IPS DF 4.7 (cell line): Measurements from ENCODE around the gene HOTAIR.

ENCODE experiments used
- DNase-seq: peaks from one replicate; pipeline ENCODE4 v3.0.0-alpha.2; 2013; ENCODE audit warnings: low spot score; ENCODE audit errors: extremely low read depth

HOTAIR gene

GRCh38 chr12:54011665-54012532 lies 37.1 kb upstream of the HOTAIR start:
- DNase-seq = no peak

GRCh38 chr12:54010972-54011664 lies 36.4 kb upstream of the HOTAIR start:
- no peak for DNase-seq

DNA sequence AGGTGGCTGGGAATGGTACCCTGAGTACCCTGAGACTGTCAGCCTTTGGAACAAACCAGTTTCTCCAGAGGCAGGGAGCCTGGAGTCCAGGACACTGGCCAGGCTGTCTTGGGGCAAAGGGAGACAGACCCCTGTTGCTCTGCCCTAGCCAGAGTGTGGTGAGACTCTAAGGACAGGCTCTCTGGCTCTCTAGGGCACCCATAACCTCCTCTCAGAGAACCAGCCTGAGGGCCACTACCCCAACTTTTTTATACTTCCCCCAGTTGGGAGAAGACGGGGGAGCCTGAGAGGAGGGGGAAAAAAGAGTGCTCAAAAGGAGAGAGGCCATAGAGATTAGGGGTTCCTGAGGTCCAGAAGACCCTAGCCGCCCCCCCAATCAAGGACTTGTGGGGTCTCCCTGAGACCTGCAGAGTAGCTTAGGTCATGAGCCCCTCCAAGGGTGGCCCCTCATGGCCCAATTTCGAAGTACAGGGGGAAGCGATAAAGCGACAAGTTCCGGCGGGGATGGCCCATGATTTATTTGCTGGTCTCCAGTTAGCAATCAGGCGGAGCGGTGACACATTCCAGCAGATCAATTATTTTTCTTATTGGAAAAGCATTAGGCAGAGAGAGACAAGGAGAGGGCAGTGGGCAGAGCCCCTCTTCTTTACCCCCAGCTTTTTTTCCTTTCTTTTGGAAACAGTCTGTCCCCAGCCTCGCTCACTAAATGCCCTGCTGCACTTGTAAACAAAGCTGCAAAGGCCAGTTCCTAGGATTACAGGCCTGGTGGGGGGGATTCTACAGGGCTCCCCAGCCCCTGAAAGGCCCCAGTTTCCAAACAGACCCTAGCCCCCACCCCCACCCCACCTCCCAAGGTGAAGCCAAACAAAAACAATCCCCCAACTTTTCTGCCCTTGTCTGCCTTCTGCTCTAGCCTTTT lies 35.6 kb upstream of the HOTAIR start:
- DNase-seq = no peak

- DNase-seq = no peak
Measured at GRCh38 chr12:54009171-54010052, 34.7 kb upstream of the HOTAIR start.

- no peak for DNase-seq
Measured at GRCh38 chr12:54008260-54008552, 33.5 kb upstream of the HOTAIR start.

DNA sequence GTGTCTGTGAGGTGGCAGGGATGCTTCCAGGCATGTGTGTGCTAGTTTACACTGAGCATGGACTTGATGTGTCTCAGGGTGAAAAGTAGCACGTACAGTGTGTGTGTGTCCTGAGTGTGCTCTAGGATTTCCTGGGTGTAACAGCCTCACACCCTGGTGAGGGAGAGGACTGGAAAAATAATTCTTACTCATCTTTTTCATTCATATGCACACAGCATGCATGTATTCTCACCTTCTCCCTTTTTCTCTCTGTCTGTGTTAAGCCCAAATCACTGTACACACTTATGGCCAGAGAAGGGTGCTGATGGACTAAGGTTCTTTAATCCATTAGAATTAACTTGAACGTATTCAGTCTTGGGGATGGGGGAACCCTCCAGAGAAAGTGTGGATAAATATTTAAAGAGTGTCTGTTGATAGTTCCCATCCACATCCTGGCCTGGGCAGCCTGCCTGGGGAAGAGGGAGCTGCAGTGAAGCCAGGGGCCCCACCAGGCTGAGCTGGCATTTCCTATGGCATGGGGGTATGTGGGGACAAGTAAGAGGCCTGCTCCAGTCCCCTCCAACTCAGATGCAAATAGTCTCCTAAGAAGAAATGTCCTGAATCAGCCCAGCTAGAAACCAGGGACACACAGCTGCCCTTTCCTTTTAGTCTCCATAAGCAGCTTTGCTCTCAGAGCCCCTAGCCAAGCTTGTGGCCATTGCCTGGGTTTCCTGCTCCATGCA lies 32.9 kb upstream of the HOTAIR start:
- DNase-seq = no peak

DNA sequence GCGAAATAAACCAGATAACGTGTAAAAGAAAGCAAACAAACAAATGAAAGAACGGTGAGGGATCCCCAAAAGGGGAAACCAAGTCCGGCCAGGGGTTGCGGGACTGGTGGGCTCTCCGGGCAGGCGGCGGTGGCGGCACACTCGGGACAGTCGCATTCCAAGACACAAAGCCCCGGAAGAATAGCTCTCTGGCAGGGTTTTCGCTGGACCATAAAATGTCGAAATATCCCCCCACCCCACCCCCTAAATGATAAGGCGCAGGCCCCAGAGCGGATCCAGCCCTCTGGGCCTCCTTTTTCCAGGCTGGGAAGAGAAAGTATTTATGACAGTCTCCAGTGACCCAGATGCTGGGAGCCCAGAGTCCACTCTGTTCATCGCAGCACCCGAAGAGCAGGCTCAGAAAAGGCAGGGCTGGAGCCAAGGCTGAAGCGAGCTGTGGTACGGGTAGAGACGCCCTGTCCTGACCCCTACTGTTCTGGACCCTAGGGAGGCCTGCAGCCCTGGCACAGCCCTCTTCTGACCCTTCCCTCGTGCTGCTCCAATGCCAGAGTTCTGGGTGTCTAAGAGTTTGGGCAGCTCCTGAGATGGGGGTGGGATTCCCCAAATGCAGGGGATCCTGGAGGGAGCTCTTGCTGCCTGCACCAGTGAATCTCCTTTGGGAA lies 31.9 kb upstream of the HOTAIR start:
- no peak for DNase-seq

DNA sequence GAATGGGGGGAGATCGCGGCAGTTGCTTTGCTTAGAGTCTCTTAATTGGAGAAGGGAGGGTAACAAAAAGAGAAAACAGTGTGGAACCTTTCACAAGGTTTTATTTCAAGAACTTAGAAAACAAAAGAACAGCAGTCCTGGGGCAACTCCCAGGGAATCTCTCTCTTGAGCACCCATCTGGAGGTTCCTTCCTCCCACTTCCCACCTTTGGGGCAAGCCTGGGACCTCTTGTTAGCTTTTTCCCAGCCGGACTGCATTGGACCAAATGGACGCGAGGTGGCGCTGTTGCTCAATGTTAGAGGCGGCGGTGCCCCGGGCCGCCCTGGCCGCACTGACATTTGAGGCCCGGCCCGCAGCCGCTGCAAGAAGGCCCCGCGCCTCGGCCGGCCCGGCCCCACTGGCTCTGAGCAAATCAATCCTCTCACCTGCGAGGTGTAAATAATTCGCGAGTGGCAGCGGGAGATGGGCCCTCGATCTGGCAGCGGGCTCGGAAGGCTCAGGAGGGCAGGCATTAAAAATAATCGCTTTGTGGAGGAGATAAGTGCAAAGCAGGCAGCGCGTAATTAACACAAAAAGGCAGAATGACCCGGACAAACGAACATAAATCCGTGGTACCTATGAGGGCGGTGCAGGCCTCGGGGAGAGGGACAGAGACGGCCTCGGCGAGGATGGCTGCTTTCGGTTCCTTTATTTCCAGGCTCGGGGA lies 31.3 kb upstream of the HOTAIR start:
- DNase-seq = no peak

DNA sequence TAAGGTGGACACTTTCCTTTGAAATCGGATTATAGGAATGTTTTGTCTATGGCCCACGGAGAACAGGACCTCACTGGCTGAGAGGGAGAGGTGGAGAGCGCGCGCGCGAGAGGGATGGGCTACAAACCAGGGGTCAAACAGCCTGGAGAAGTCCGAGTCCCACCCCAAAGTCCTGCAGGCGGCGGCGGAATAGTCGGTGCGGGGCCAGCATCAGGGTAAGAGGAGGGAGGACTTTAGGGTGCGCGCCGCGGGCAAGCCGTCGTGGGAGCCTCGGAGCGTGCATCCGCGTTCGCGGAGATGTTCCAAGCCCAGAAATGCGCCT lies 30.7 kb upstream of the HOTAIR start:
- DNase-seq = no peak

GRCh38 chr12:54004841-54005530 lies 30.2 kb upstream of the HOTAIR start:
- DNase-seq = no peak

GRCh38 chr12:54004063-54004840 lies 29.5 kb upstream of the HOTAIR start:
- DNase-seq = no peak

DNA sequence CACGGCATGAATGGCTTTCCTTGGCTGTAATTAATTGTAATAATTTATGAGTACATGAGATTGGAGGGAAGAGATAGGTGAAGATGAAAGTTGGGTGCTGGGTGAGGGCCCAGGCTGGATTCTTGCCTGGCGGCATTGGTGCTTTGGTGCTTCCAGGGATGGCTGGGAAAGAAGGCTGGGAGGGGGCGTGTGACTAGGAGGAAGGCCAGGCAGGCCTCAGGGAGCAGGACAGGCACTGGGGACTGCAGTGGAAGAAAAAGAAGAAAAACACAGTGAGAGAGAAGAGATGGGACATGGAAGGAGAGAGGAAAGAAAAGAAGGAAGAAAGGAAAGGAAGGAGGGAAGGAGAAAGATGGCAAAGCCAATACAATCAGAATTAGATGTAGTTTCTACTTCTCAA lies 28.9 kb upstream of the HOTAIR start:
- DNase-seq = no peak

DNA sequence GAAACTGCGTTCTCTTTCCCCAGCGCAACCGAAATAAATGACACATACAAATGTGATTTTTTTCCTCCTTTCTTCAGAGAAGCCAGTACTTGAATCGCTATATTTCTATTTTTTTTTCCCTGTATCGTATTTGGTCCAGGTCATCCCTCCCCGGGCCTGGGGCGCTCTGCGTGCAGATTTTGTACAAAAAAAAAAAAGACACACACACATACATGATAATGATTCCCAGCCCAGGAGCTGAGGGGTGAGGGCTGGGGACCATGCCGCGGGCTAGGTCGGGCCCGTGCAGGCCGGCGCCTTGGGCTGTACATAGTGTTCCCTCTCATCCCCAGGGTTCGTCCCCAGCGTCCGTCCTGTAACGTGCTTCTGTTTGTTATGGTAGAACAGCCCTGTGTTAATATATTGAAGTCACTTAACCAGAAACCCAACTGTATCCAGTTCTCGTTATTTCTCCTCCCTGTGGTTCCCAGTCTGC lies 28.2 kb upstream of the HOTAIR start:
- DNase-seq = no peak

GRCh38 chr12:54002278-54002914 lies 27.6 kb upstream of the HOTAIR start:
- DNase-seq = no peak

GRCh38 chr12:54001283-54002187 lies 26.8 kb upstream of the HOTAIR start:
- no peak for DNase-seq
